ENCODE measurements around the gene WIPF1.

WIPF1 gene

GRCh38 chr2:174535083-174535482, 62.5 kb downstream of the WIPF1 start:
- no peak overlapping the region for H3K27ac ChIP-seq
- no peak for TF ChIP-seq CTCF (conservative IDR thresholded peaks at IDR 0.05)
- TF ChIP-seq ZFX (IDR thresholded peaks at IDR 0.05) = no peak

- H3K27ac ChIP-seq = no peak overlapping the region
- TF ChIP-seq ZFX (IDR thresholded peaks at IDR 0.05) = no peak
- TF ChIP-seq CTCF (conservative IDR thresholded peaks at IDR 0.05) = no peak
These were observed 67.7 kb downstream of the WIPF1 start for GRCh38 chr2:174529916-174530315.

- no peak overlapping the region for H3K27ac ChIP-seq
- TF ChIP-seq ZFX (IDR thresholded peaks at IDR 0.05) (no peak), CTCF (conservative IDR thresholded peaks at IDR 0.05) (no peak)
These were observed 69.6 kb downstream of the WIPF1 start for GRCh38 chr2:174527959-174528358.

GRCh38 chr2:174527101-174527721, 70.4 kb downstream of the WIPF1 start:
- no peak for TF ChIP-seq ZFX (IDR thresholded peaks at IDR 0.05)
- no peak for TF ChIP-seq CTCF (conservative IDR thresholded peaks at IDR 0.05)
- H3K27ac ChIP-seq = no peak overlapping the region

- H3K27ac ChIP-seq = no peak overlapping the region
- TF ChIP-seq CTCF (conservative IDR thresholded peaks at IDR 0.05) = no peak
- TF ChIP-seq ZFX (IDR thresholded peaks at IDR 0.05) = no peak
These were observed 73.1 kb downstream of the WIPF1 start for GRCh38 chr2:174524527-174524926.

- TF ChIP-seq CTCF (conservative IDR thresholded peaks at IDR 0.05) (peak; percentile 52), ZFX (IDR thresholded peaks at IDR 0.05) (no peak)
- no peak overlapping the region for H3K27ac ChIP-seq
These were observed 75.1 kb downstream of the WIPF1 start for GRCh38 chr2:174522553-174522952.

- no peak overlapping the region for H3K27ac ChIP-seq
- no peak for TF ChIP-seq CTCF (conservative IDR thresholded peaks at IDR 0.05)
- no peak for TF ChIP-seq ZFX (IDR thresholded peaks at IDR 0.05)
These were observed 79.2 kb downstream of the WIPF1 start for GRCh38 chr2:174518395-174518794.

All from C4-2B (cell line).